Ishikawa (cell line): ENCODE data around the gene KCNQ4.

ENCODE experiments used
- CEBPB ChIP-seq: IDR thresholded peaks from 2 replicates; pipeline ENCODE4 v1.6.1; 2012
- CREB1 ChIP-seq: IDR thresholded peaks from 2 replicates; pipeline ENCODE4 v1.6.1; 2012; ENCODE audit warnings: low read depth
- EGR1 ChIP-seq: IDR thresholded peaks from 2 replicates; pipeline ENCODE4 v1.6.1; 2012
- EP300 ChIP-seq: IDR thresholded peaks from 2 replicates; pipeline ENCODE4 v1.6.1; 2012; ENCODE audit warnings: borderline replicate concordance
- FOXM1 ChIP-seq: IDR thresholded peaks from 2 replicates; pipeline ENCODE4 v1.6.1; 2012; ENCODE audit warnings: low read depth, borderline replicate concordance
- MAX ChIP-seq: IDR thresholded peaks from 2 replicates; pipeline ENCODE4 v1.6.1; 2012
- NFIC ChIP-seq: IDR thresholded peaks from 2 replicates; pipeline ENCODE4 v1.6.1; 2012
- RAD21 ChIP-seq: IDR thresholded peaks from 2 replicates; pipeline ENCODE4 v1.6.1; 2012; ENCODE audit warnings: low read depth
- REST ChIP-seq: IDR thresholded peaks from 2 replicates; pipeline ENCODE4 v1.6.1; 2012; ENCODE audit warnings: low read depth, mild to moderate bottlenecking
- TAF1 ChIP-seq: IDR thresholded peaks from 2 replicates; pipeline ENCODE4 v1.6.1; 2012; ENCODE audit warnings: low read depth, mild to moderate bottlenecking
- TCF12 ChIP-seq: IDR thresholded peaks from 2 replicates; pipeline ENCODE4 v1.6.1; 2012; ENCODE audit warnings: low read depth
- TEAD4 ChIP-seq: IDR thresholded peaks from 2 replicates; pipeline ENCODE4 v1.6.1; 2012
- USF1 ChIP-seq: IDR thresholded peaks from 2 replicates; pipeline ENCODE4 v1.6.1; 2012
- YY1 ChIP-seq: IDR thresholded peaks from 2 replicates; pipeline ENCODE4 v1.6.1; 2012; ENCODE audit warnings: low read depth
- ZBTB7A ChIP-seq: IDR thresholded peaks from 2 replicates; pipeline ENCODE4 v1.6.1; 2012; ENCODE audit warnings: low read depth

KCNQ4 gene

GRCh38 chr1:40786171-40786994, 2.8 kb downstream of the KCNQ4 start:
- TF ChIP-seq CEBPB (no peak), NFIC (no peak), REST (no peak), ZBTB7A (no peak), TEAD4 (no peak)

- TF ChIP-seq NFIC = no peak
- no peak for TF ChIP-seq RAD21
- TF ChIP-seq TAF1 = no peak
- TF ChIP-seq REST = no peak
- no peak for TF ChIP-seq ZBTB7A
- no peak for TF ChIP-seq USF1
- TF ChIP-seq TCF12 = no peak
- no peak for TF ChIP-seq YY1
- TF ChIP-seq CEBPB = no peak
- no peak for TF ChIP-seq MAX
- TF ChIP-seq EP300 = no peak
- TF ChIP-seq TEAD4 = no peak
- TF ChIP-seq CREB1 = no peak
- TF ChIP-seq FOXM1 = no peak
- no peak for TF ChIP-seq EGR1
Measured at GRCh38 chr1:40786995-40787705, 3.6 kb downstream of the KCNQ4 start.

- TF ChIP-seq FOXM1 (no peak), CEBPB (no peak), EP300 (no peak), YY1 (no peak), MAX (no peak), CREB1 (no peak), NFIC (no peak), REST (no peak), ZBTB7A (no peak), TEAD4 (no peak), USF1 (no peak), RAD21 (no peak), TAF1 (no peak), EGR1 (no peak), TCF12 (no peak)
Measured at GRCh38 chr1:40787737-40788560, 4.4 kb downstream of the KCNQ4 start.
